ENCODE data around the gene PKD2. TPM values are rescaled to one million over a fixed set of nuclear protein-coding genes. Genes with fewer than 3 reads are reported as not detected.
A peak's percentile ranks its signal among the peaks of the same experiment; 100 is the strongest.

PKD2 gene
- total RNA-seq, 2 donors from 2014 or later, result 254 to 259 TPM

DNA sequence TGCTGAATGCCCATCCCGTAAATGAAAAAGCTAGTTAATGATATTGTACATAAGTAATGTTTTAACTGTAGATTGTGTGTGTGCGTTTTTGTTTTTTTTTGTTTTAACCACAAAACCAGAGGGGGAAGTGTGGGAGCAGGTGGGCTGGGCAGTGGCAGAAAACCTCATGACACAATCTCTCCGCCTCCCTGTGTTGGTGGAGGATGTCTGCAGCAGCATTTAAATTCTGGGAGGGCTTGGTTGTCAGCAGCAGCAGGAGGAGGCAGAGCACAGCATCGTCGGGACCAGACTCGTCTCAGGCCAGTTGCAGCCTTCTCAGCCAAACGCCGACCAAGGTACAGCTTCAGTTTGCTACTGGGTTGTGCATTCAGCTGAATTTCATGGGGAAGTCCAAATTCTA, 32.0 kb upstream of the PKD2 start, which contains the start of gene SPP1:
TSS of gene SPP1 (plus strand) at position 249 of the 400 bp plus-strand sequence. CDS start 1,182 bp downstream, outside the sequence.
- H3K4me3 ChIP-seq, result peak within 1 kb of the TSS; percentile 36
- no peaks in the 10 kb centered on the region for H3K36me3 ChIP-seq
- H3K27me3 ChIP-seq (replicated peaks; ENCODE audit: insufficient read depth), result peaks cover 5% of the 10 kb centered on the region
- no peaks in the 10 kb centered on the region for H3K9me3 ChIP-seq
- TF ChIP-seq, protein P1, sequence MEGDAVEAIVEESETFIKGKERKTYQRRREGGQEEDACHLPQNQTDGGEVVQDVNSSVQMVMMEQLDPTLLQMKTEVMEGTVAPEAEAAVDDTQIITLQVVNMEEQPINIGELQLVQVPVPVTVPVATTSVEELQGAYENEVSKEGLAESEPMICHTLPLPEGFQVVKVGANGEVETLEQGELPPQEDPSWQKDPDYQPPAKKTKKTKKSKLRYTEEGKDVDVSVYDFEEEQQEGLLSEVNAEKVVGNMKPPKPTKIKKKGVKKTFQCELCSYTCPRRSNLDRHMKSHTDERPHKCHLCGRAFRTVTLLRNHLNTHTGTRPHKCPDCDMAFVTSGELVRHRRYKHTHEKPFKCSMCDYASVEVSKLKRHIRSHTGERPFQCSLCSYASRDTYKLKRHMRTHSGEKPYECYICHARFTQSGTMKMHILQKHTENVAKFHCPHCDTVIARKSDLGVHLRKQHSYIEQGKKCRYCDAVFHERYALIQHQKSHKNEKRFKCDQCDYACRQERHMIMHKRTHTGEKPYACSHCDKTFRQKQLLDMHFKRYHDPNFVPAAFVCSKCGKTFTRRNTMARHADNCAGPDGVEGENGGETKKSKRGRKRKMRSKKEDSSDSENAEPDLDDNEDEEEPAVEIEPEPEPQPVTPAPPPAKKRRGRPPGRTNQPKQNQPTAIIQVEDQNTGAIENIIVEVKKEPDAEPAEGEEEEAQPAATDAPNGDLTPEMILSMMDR (IDR thresholded peaks at IDR 0.05), result no peak
- H3K4me1 ChIP-seq (ENCODE audit: control insufficient read depth in 1 of 2, low read depth in 2 of 2), result peaks cover 0 to 5% of the 10 kb centered on the region in 2 donors
- no peak for ATAC-seq (ENCODE audit: insufficient number of reproducible peaks, low FRiP score, low read depth)
- no peak for DNase-seq (ENCODE audit: low spot score)
- H3K27ac ChIP-seq, result no peak within 1 kb of the TSS

DNA sequence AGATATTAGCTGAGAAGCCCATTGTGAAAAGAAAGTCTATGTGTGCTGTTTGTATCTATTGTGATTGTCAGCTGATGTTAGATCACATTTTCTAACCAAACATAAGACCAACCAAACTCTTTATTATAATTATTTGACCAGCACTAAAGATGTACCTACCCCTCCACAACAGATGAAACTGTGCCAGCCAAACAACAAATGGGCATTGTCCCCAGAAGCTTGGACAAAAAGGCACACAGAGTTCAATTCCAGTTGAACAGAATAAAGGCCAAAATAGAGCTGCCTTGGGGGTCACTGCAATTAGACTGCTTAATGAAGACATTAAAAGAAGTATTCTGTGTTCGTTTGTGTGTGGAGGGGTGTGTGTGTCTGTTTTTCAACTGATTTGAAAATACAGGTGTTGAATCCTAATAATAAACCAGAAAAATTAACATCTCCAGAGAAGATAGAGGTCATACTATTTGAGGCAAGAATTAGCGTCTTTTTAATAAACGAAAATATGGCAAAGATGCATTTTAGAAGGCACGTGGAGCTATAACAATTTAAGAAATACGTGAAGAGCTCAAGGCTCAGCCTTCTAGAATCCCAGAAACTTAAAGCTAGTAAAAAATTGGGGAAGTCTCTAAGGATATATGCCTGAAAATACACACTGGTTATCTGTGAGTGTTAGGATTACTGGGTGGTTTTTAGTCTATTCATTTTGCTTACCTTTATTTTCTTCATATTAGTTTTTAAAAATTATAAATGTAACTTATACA, 29.7 kb upstream of the PKD2 start:
- no peak overlapping the region for H3K27ac ChIP-seq

DNA sequence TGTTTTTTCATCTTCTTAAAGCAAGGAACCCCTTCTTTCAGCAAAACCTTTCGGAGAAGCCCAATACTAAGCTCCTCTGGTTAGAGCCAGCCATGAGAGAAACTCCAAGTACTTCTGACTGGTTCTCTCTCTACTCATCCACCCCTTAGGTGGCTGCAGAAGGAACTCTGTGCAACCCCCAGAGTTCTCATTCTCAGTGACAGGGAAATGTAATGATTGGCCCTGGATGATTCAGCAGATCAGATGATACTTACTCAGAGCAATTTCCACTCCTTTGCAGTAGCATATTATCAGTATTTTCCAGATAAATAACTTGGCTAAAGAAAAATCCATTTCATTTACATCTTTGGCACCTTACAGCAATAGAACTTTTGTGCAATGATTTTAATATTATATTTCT, 28.8 kb upstream of the PKD2 start:
- ATAC-seq (ENCODE audit: insufficient number of reproducible peaks, low FRiP score, low read depth) (no peak), DNase-seq (ENCODE audit: low spot score) (no peak)
- no peak overlapping the region for H3K27ac ChIP-seq
- TF ChIP-seq, protein P1 (IDR thresholded peaks at IDR 0.05), result no peak
- H3K4me3 ChIP-seq, result no peak overlapping the region
- H3K9me3 ChIP-seq, result no peaks in the 10 kb centered on the region
- H3K27me3 ChIP-seq (replicated peaks; ENCODE audit: insufficient read depth), result no peaks in the 10 kb centered on the region
- H3K4me1 ChIP-seq (ENCODE audit: control insufficient read depth in 1 of 2, low read depth in 2 of 2), result no peaks in the 10 kb centered on the region
- no peaks in the 10 kb centered on the region for H3K36me3 ChIP-seq

More for the DNA sequence above, 29.7 kb upstream of the PKD2 start:
- Histone ChIP-seq H3K27me3 (replicated peaks; ENCODE audit: insufficient read depth) (peaks cover 5% of the 10 kb centered on the region), H3K9me3 (no peaks in the 10 kb centered on the region), H3K4me1 (ENCODE audit: control insufficient read depth in 1 of 2, low read depth in 2 of 2) (peaks cover 0 to 5% of the 10 kb centered on the region in 2 donors), H3K36me3 (no peaks in the 10 kb centered on the region), H3K4me3 (no peak overlapping the region)
- TF ChIP-seq, protein P1 (IDR thresholded peaks at IDR 0.05), result no peak
- DNase-seq (ENCODE audit: low spot score), result no peak
- ATAC-seq (ENCODE audit: insufficient number of reproducible peaks, low FRiP score, low read depth), result no peak

DNA sequence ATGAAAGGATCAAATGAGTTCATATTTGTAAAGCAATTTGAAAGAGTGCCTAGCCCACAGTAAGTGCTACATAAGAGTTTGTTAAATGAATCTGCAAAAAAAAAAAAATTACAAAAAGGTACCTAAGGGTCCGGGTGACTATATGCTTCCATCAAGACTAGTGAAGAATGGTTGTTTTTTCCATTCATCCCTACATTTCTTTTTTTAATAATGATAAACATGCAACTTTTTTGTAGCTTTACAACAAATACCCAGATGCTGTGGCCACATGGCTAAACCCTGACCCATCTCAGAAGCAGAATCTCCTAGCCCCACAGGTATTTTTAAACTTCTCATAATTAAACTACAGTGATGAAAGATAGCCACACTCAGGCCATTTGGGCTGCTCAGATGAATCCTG, 27.6 kb upstream of the PKD2 start:
- Histone ChIP-seq H3K4me3 (no peak overlapping the region), H3K27me3 (replicated peaks; ENCODE audit: insufficient read depth) (no peaks in the 10 kb centered on the region), H3K27ac (no peak overlapping the region), H3K36me3 (no peaks in the 10 kb centered on the region), H3K4me1 (ENCODE audit: control insufficient read depth in 1 of 2, low read depth in 2 of 2) (no peaks in the 10 kb centered on the region), H3K9me3 (no peaks in the 10 kb centered on the region)
- DNase-seq (ENCODE audit: low spot score) (no peak), ATAC-seq (ENCODE audit: insufficient number of reproducible peaks, low FRiP score, low read depth) (no peak)
- TF ChIP-seq, protein P1 (IDR thresholded peaks at IDR 0.05), result no peak

DNA sequence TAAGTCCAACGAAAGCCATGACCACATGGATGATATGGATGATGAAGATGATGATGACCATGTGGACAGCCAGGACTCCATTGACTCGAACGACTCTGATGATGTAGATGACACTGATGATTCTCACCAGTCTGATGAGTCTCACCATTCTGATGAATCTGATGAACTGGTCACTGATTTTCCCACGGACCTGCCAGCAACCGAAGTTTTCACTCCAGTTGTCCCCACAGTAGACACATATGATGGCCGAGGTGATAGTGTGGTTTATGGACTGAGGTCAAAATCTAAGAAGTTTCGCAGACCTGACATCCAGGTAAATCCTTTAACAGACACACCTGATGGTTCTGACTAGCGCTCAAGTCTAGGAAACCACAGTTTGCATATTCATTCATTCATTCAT, 25.9 kb upstream of the PKD2 start:
- no peak for ATAC-seq (ENCODE audit: insufficient number of reproducible peaks, low FRiP score, low read depth)
- H3K27me3 ChIP-seq (replicated peaks; ENCODE audit: insufficient read depth), result no peaks in the 10 kb centered on the region
- DNase-seq (ENCODE audit: low spot score), result no peak
- no peak overlapping the region for H3K4me3 ChIP-seq
- H3K9me3 ChIP-seq, result no peaks in the 10 kb centered on the region
- H3K4me1 ChIP-seq (ENCODE audit: control insufficient read depth in 1 of 2, low read depth in 2 of 2), result no peaks in the 10 kb centered on the region
- no peak overlapping the region for H3K27ac ChIP-seq
- TF ChIP-seq, protein P1 (IDR thresholded peaks at IDR 0.05), result no peak
- H3K36me3 ChIP-seq, result no peaks in the 10 kb centered on the region
